Measurements from ENCODE around the gene PRKAG2.
A peak's percentile ranks its signal among the peaks of the same experiment; 100 is the strongest.
"Not testable (repeated sequence)": the region's sequence is repeated elsewhere in the genome, so short reads cannot be mapped to it uniquely, and the experiment has no call there.

Gene PRKAG2

GRCh38 chr7:151752816-151753595, 123.9 kb downstream of the PRKAG2 start:
- TF ChIP-seq POLR2A (IDR thresholded peaks at IDR 0.05; ENCODE audit: extremely low read depth, insufficient read length) (no peak), MYC (IDR thresholded peaks at IDR 0.05; ENCODE audit: low read depth, low read length) (no peak), CTCF (IDR thresholded peaks at IDR 0.05; ENCODE audit: low read depth, low read length) (no peak), MAX (IDR thresholded peaks at IDR 0.05; ENCODE audit: low read depth, low read length) (no peak)
- no peak overlapping the region for H3K4me3 ChIP-seq (ENCODE audit: low read depth, low read length)

GRCh38 chr7:151752037-151752436, 124.9 kb downstream of the PRKAG2 start:
- TF ChIP-seq CTCF (IDR thresholded peaks at IDR 0.05; ENCODE audit: low read depth, low read length), result no peak
- no peak for TF ChIP-seq MAX (IDR thresholded peaks at IDR 0.05; ENCODE audit: low read depth, low read length)
- TF ChIP-seq MYC (IDR thresholded peaks at IDR 0.05; ENCODE audit: low read depth, low read length), result no peak
- no peak for TF ChIP-seq POLR2A (IDR thresholded peaks at IDR 0.05; ENCODE audit: extremely low read depth, insufficient read length)

More at GRCh38 chr7:151752816-151753595, 123.9 kb downstream of the PRKAG2 start:
- no peak for DNase-seq (ENCODE audit: low read depth)

GRCh38 chr7:151748733-151749132, 128.2 kb downstream of the PRKAG2 start:
- TF ChIP-seq MYC (IDR thresholded peaks at IDR 0.05; ENCODE audit: low read depth, low read length), result no peak
- no peak for TF ChIP-seq MAX (IDR thresholded peaks at IDR 0.05; ENCODE audit: low read depth, low read length)
- no peak for TF ChIP-seq CTCF (IDR thresholded peaks at IDR 0.05; ENCODE audit: low read depth, low read length)
- TF ChIP-seq POLR2A (IDR thresholded peaks at IDR 0.05; ENCODE audit: extremely low read depth, insufficient read length), result no peak
- H3K4me3 ChIP-seq (ENCODE audit: low read depth, low read length), result no peak overlapping the region
- DNase-seq (ENCODE audit: low read depth), result no peak

More at GRCh38 chr7:151752037-151752436, 124.9 kb downstream of the PRKAG2 start:
- H3K4me3 ChIP-seq (ENCODE audit: low read depth, low read length), result no peak overlapping the region
- no peak for DNase-seq (ENCODE audit: low read depth)

- DNase-seq (ENCODE audit: low read depth), result not testable (repeated sequence)
Observed at GRCh38 chr7:151748021-151748420, 128.9 kb downstream of the PRKAG2 start.

GRCh38 chr7:151745706-151746105, 131.2 kb downstream of the PRKAG2 start:
- TF ChIP-seq MYC (IDR thresholded peaks at IDR 0.05; ENCODE audit: low read depth, low read length), result no peak
- TF ChIP-seq POLR2A (IDR thresholded peaks at IDR 0.05; ENCODE audit: extremely low read depth, insufficient read length), result no peak
- TF ChIP-seq CTCF (IDR thresholded peaks at IDR 0.05; ENCODE audit: low read depth, low read length), result no peak
- TF ChIP-seq MAX (IDR thresholded peaks at IDR 0.05; ENCODE audit: low read depth, low read length), result no peak
- H3K4me3 ChIP-seq (ENCODE audit: low read depth, low read length), result no peak overlapping the region
- DNase-seq (ENCODE audit: low read depth), result no peak

More at GRCh38 chr7:151748021-151748420, 128.9 kb downstream of the PRKAG2 start:
- not testable (repeated sequence) for H3K4me3 ChIP-seq (ENCODE audit: low read depth, low read length)

- DNase-seq (ENCODE audit: low read depth), result peak; percentile 77
- TF ChIP-seq MYC (IDR thresholded peaks at IDR 0.05; ENCODE audit: low read depth, low read length), result peak; percentile 77
- no peak for TF ChIP-seq POLR2A (IDR thresholded peaks at IDR 0.05; ENCODE audit: extremely low read depth, insufficient read length)
- TF ChIP-seq CTCF (IDR thresholded peaks at IDR 0.05; ENCODE audit: low read depth, low read length), result peak; percentile 57
- TF ChIP-seq MAX (IDR thresholded peaks at IDR 0.05; ENCODE audit: low read depth, low read length), result peak; percentile 56; the same call in 1 of the 2 replicates
- H3K4me3 ChIP-seq (ENCODE audit: low read depth, low read length), result no peak overlapping the region
Observed at GRCh38 chr7:151744656-151745638, 132.0 kb downstream of the PRKAG2 start.

Measured in NB4 (cell line).